Measurements from ENCODE around the gene SRM.
"Not testable (repeated sequence)": the region's sequence is repeated elsewhere in the genome, so short reads cannot be mapped to it uniquely, and the experiment has no call there.

Gene SRM

DNA sequence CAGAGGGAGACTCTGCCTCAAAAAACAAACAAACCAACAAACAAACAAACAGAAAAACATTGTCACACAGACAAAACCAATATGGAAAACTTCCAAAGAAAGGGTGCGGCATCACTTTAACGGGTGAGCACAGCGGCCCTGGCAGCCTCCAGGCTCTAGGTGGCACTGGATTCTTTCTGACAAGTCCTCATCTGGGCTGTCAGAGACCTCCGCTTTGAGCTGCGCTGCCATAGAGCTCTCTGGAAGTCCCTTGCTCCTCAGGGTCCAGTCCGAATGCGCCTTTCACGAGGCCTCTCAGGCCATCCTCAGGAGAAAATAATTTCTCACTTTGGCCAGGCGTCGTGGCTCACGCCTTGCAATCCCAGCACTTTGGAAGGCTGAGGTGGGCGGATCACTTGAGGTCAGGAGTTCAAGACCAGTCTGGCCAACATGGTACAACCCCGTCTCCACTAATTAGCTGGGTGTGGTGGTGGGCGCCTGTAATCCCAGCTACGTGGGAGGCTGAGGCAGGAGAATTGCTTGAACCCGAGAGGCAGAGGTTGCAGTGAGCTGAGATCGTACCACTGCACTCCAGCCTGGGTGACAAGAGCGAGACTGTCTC is 4.2 kb upstream of the SRM start:
- not testable (repeated sequence) for DNase-seq

DNA sequence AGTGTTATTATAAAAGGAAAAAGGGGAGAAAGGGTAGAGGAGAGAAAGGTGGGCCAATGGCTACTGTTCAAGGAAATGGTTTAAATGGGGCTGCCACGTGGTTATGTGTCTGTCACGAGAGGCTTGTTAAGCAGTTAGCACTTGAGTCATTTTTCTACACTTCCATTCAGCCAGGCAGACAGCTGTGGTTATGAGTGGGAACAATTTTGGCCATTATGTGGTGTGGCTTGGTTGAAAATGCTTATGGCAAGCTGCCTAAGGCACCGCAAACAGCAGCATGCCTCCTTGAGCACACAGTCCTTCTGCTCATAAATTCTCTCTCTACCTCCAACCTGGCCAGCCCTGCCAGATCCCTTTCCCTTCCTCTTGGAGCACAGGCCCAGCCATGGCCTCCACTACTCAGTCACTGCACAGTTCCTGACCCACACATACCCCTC is 3.2 kb upstream of the SRM start:
- peak; percentile 65 for DNase-seq

DNA sequence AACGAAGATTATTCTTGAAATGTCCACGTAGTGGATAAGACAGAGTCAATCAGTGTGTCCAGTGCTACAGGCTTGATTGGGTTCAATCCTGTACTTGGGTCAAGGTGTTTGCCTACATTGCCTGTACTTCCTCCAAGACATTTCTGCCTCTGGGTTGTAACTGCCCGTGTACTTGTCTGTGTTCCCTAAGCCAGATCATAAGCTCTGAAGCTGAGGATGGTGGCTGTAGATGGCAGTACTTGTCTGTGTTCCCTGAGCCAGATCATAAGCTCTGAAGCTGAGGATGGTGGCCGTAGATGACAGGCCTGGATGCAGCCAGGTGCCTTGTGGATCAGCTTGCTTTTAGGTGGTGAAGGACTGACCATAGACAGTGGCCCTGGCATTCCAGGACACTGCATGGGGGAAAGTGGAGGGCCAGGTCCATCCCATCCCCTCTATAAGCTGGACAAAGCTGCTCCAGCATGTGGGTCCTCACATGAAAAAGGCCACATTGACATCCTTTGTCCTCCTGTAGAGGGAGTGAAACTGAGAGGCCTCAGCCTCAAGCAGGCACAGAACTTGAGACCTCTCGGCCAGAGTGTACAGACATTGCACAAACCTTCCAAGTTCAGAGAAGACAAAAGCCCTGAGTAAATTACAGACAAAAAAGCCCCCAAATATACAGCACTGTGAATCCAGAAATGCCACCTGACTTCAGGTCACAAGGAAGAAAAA is 2.0 kb upstream of the SRM start:
- no peak for DNase-seq

DNA sequence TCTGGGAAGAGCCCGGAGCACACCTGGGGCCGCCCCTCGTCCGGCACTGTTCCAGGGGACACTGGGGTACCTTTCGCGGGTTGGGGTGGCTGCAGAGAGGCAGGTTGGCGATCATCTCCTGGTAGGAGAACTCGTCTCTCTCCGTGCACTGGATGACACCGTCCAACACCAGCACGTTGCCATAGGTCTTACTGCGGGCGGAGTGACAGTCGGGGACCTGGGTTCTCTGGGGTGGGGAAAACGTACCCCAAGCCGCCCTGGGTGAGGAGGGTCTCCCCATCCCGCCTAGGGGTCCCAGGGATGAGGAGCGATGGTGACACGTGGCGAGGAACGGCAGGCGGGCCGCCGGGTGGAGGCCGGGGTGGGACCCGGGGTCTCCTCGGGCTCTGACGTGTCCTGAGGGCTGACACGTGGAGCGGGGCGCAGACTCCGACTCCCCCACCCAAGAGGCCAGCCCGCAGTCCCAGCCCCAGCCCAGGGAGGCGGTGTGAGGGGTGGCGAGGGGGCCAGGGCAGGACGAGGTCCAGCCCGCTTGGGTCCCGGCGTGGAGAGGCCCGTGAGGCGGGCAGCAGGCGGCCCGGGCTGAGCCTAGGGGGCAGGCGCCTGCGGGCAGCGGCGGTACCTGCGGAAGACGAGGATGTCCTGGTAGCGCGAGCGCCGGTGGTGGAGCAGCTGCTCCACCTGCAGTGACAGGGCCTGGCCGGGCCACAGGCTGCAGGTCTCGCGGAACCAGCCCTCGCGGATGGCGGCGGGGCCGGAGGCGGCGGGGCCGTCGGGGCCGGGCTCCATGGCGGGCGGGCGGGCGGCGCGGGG is 457 bp downstream of the SRM start:
- peak; percentile 31 for DNase-seq

DNA sequence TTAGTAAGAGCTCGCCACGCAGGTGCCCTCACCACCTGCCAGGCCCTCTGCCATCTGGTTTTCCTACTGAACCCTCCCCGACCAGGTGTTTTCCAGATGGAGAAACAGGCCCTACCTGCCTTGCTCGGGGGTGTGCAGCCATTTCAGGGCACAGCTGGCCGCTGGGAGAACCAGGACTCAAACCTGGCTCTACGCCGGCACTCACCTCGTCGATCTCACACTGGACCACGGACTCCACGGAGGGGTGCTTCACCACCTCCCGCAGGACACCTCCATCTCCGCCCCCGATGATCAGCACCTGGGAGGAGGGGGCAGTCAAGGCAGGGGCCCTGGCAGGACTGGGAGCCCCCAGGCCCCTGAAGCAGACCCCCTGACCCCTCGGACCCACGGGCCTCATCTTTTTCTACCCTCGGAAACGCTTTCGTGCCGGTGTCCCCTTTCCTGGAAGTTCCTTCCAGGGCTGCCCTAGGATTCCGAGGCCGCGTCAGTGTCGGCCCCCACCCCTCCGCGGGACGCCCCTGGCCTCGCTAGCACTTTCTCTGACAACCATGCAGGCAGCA is 1.1 kb downstream of the SRM start:
- DNase-seq = no peak

DNA sequence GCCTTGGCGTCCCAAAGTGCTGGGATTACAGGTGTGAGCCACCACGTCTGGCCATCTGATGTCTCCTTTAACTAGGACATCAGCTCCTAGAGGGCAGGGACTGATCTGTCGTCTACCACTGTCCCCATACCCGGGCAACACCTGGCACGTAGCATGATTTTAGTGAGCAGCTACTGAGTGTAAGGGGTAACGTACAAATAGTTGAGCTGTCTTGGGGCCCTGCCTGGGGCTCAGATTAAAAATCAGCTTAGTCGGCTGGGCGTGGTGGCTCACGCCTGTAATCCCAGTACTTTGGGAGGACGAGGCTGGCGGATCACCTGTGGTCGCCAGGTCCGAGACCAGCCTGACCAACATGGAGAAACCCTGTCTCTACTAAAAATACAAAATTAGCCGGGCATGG is 1.8 kb downstream of the SRM start:
- DNase-seq = no peak

DNA sequence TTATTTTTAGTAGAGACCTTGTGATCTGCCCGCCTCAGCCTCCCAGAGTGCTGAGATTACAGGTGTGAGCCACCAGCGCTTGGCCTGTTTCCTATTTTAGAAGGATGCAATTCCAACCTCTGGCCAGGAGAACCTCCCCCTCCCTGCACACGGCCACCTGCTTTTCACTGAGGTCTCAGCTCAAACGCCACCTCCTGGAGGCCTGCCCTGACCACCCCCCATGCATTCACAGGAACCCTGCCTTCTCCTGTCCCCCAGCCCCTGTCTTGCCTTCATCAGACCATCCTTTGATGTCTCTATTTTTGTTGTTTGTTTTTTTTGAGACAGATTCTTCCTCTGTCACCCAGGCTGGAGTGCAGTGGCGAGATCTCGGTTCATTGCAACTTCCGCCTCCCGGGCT is 2.3 kb downstream of the SRM start:
- no peak for DNase-seq

DNA sequence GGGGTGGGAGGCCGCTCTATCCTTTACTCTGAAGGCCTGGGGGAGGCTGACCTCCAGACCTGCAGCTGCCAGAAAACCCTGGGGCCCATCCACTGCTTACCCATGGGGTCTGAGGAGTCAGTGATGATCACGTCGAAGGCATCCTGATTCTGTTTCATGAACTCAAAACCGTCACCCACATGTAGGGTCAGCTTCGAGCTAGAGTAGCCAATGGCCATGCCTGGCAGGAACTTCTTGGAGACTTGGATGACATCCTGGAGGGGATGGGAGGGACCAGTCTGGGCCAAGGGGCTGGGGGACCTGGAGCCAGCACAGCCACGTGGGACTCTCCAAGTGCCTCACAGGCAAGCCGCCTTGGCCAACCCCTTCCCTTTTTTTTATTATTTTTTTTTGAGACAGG is 3.3 kb downstream of the SRM start:
- DNase-seq = no peak

DNA sequence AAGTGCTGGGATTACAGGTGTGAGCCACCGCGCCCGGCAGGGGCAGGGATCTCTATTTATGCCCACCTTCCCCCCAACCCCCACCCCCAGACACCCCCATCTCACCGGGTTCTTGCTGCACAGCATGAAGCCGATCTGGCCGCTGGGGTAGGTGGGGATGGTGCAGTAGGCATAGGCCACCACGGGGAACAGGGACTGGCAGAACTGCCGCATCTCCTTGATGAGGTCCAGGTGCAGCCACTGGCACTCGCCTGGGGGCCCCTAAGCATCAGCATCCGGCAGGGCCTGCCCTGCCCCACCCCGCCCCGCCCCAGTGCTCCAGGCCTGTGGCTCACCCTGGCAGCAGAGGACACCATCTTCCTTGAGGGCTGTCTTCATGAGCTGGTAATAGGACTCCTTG is 4.1 kb downstream of the SRM start:
- DNase-seq = no peak

DNA sequence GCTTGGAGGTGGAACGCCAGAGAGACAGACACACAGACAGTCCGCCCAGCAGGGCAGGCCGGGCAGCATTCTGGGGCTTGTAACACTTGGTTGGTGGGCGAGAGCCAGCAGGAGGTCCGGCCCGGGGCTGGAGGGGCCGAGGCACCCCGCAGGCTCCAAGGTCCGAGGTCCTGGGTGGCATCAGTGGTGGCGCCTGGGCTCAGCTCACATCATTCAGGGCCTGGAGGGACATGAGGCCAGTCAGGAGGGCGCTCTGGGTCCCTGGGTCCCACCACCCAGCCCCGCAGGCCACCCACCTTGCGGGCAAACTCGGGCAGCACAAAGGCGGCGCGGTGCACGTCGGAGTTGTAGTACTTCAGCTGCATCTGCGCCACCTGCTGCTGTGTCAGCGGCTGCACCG is 5.2 kb downstream of the SRM start:
- DNase-seq = no peak

DNA sequence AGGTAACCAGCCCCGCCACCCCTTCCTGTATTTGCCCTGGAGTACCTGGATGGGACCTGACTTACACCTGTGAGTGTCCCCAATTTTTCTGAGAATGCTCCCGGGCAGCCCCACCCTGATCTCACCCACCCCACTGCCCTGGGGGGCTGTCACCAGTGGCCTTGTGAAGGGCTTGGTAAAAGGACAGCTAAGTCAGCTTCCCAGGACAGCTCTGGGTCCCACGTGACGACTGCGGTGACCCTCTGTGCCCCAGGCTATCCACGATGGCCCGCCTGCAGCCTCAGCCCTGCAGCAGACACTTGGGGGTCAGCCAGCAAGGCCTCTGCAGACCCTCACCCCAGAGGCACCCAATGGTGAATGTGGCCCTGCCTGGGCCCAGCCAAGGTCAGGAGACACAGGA is 5.6 kb downstream of the SRM start:
- no peak for DNase-seq

DNA sequence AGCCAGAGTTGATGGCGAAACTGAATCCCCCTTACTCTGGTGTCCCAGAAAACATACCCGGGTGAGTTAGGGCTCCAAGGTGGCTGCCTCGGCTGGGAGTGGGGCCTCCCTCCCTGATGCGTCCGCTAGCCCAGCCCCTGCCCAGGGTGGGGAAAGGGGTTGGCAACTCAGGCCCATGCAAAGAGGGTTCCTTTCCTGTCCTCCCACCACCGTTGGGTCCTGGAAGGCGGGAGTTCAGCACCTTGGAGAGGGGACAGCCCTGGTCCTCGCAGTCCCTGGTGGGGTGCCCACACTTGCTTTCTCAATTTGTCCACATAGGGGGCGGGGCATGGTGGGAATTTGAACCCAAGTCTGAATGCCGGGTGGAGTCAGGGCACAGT is 6.1 kb downstream of the SRM start:
- no peak for DNase-seq

DNA sequence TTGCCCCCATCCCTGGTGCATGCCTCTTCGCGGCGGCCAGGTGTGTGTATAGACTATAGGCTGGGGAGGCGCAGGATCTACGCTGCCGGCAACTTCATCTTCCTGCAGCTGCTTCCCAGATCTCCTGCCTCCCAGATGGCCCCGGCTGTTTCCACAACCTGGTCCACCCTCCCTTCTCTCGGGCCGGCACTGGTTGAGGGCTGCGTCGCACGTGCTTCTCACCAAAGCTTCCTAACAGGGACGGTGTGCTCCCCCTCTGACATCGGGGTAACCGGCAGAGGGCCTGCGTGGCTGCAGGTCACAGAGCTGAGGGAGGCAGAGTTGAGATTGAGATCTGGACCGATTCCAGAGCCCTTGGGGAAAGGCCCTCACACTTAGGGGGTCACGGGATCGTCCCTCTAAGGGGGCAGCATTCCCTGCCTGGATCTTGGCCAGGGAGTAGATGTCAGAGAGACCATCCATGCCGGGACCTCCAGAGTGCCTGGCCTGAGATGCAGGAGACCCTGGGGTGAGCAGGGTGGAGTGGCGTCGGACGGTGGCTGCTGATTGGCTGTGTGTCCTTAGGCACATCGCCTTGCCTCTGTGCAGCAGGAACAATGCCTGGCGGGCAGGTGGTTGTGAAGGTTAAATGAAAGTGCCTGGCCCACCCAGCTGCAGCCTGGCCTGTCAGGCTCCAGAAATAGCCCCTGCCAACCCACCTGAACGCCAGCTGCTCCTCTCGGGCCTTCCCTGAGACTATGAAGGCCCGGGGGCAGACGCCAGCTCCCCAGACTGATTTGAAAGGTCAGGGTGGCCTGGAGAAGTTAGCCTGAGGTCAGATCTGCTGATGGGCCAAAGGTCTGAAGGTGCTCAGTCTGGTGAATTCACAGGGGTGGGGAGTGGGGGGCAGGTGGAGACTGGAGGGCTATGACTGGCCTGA is 6.7 kb downstream of the SRM start:
- peak; percentile 46 for DNase-seq

DNA sequence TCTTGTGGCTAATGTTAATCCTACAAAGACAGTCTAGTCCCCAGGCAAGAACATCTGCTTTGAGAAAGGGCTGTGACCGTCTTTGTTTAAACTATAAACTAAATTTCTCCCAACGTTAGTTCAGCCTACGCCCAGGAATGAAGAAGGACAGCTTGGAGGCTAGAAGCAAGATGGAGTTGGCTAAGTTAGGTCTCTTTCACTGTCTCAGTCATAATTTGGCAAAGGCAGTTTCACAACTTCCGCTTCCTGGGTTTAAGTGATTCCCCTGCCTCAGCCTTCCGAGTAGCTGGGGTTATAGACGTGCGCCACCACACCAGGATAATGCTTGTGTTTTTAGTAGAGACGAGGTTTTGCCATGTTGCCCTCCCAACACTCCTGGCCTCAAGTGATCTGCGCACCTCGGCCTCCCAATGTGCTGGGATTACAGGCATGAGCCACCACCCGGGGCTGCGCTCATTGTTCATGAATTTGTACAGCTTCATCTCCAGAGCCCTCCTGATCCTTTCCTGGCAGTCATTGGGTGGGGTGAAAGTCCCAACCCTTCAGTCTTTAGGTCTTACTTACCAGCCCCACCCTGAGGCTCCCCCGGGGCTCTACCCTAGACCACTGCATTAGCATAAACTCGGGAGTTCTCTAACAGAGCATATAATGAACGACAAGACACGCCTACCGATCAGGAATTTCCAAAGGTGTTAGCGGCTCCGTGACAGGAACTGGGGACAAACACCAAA is 7.9 kb downstream of the SRM start:
- DNase-seq = no peak

DNA sequence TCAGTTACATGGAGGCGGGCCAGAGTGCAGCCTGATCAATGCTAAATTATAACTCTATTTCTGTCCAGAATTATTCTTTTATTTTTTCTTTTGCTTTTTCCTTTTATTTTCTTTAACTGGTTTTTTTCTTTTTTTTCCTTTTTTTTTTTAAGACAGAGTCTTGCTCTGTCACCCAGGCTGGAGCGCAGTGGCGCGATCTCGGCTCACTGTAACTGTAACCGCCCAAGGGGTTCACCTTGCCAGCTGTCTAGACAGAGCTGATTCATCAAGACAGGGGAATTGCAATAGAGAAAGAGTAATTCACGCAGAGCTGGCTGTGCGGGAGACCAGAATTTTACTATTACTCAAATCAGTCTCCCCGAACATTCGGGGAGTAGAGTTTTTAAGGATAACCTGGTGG is 8.7 kb downstream of the SRM start:
- DNase-seq = not testable (repeated sequence)

DNA sequence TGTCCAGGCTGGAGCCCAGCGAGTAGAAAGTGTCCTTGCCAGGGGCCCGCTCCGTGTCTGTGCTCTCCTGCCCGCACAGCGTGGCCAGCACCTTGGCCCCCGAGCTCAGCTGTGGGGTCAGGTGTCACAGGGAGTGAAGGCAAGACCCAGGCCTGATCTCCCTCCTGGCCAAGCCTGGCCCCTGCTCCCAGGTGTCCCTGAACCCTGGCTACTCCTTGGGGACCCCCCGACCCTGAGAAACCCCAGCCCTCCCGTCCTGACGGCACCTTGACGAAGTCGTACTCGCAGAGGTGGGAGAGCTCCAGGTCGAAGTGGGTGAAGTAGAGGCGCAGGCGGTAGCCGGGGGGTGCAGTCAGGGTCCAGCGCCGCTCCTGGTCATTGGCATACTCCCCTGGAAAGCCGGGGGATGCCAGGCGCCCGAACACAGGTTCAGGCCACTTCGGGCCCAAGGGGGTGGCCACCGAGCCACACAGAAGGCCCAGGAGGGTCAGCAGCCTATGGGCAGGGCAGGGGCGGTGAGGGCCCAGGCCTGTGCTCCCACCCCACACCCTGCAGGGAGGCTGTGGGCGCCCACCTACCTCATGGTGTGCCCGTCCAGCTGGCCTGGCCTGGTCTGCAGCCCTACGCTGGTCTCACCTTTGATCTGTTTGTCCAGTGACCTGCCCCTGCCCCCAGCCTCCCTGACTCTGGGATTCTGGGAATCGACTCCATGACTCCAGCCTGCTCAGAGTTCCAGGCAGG is 13.0 kb downstream of the SRM start, which contains the start of gene MASP2:
MASP2 (minus strand) TSS at position 615 of the 741 bp plus-strand sequence; CDS start at position 583, 32 bp downstream.
- no peak for DNase-seq

DNA sequence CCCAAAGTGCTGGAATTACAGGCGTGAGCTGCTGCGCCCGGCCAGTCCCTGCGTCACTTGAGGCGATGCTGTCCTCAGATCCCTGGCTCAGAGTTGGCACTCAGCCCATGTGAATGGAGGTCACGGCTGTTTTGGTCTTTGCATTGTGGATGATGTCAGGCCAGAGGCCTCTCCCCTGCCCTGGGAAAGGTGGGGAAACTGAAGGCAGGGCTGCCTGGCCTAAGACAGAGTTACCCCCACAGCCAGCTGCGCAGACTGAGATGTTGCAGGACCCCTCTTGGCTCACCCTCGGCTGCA is 13.6 kb downstream of the SRM start:
- no peak for DNase-seq

DNA sequence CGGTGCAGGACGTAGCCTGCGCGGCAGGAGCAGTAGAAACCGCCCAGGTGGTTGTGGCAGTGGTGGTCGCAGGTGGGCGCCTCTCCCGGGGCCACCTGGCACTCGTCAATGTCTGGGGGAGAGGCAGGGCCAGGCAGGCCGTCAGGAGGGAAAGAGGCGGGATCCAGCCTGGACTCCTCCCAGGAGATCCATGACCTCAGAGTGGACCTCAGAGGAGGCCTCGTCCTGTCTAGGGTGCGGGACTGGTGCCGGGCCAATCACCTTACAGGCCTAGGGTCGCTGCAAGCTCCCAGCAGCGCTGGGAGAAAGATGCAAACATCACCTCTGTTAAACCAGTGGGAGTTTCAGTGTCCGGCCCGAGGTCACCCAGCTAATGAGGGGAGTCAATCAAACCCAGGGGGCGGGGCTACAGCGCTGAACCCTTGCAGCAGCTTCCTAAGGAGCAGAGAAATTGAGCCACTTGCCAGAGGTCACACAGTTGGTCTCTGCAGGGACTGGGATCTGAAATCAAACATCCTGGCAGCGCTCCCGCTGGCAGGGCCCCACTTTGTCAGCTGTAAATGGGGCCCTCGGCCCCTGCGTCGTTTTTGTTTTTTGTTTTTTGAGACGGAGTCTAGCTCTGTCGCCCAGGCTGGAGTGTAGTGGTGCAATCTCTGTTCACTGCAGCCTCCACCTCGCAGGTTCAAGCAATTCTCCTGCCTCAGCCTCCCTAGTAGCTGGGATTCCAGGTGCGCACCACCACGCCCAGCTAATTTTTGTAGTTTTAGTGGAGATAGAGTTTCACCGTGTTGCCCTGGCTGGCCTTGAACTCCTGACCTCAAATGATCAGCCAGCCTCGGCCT is 14.2 kb downstream of the SRM start:
- DNase-seq = no peak

DNA sequence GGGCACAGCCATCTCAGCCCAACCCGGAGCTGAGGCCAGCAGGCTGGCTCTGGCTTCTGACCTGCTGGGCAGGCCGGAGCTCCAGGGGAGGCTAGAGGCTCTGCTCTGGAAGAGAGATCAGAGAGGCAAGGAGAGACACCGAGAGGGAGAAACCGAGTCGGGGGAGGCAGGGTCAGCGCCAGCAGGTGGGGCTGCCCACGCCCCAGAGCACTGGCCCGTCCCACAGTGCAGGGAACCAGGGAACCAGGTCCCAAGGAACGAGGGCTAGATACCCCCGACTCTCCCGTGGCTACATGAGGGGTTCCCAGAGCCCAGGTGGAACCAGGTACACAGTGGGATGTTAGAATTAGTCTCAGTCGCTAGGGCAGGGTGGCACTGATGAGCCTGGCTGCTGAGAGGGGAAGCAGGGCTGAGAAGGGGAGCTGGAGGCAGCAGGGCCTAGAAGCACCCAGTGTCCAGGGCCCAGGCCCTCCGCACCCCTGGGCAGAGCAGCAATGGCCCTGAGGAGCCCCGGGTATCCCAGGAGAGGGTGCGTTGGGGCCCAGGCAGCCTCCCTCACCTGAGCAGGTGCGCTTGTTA is 14.9 kb downstream of the SRM start:
- DNase-seq = no peak
